ENCODE results near the gene TSNAX. TPM values are rescaled to one million over a fixed set of nuclear protein-coding genes. Genes with fewer than 3 reads are reported as not detected.

TSNAX gene
- total RNA-seq, 1 experiment from 2014 or later: 28.0 TPM

DNA sequence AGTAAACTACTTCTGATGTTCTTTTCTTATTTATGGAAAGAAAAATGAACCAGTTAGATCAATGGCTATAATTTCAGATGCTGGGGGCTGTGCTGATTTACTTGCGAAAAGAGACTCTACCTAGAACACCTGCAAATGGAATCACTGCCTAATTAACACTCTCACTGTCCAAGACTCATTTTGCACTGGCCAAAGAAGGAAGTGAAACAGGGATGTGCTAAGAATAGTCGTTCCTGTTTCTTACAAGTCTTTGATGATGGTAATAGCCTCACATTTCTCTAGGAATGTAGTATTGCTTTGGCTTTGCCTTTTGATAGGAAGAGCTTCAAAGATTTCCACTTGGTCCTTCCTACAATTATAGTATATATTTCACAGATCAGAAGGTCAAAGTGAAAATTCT, 12.7 kb upstream of the TSNAX start:
- in situ Hi-C loops (cut with HindIII; ENCODE audit: low sequenced_read_pairs): no loop called here
- DNase-seq (ENCODE audit: low spot score): no peak

DNA sequence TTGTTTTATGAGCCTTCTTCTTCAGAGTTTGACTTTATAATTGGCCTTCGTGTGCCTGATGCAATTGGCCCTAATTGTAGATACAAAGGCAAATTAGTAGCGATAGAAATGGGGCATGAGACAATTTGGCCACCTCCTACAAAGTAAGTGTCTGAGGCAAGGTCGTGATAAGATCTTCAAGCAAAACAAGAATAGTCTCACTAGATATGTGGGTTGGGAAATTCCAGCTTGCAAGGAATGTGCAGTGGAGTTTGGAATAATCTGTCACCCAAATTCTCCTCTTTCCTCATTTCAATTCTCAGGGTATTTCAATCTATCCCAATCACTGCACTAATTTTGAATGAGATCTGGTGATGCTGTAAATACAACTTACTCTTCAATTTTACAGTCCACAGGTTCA, 11.4 kb upstream of the TSNAX start:
- DNase-seq (ENCODE audit: low spot score): no peak
- in situ Hi-C loops (cut with HindIII; ENCODE audit: low sequenced_read_pairs): no loop called here

DNA sequence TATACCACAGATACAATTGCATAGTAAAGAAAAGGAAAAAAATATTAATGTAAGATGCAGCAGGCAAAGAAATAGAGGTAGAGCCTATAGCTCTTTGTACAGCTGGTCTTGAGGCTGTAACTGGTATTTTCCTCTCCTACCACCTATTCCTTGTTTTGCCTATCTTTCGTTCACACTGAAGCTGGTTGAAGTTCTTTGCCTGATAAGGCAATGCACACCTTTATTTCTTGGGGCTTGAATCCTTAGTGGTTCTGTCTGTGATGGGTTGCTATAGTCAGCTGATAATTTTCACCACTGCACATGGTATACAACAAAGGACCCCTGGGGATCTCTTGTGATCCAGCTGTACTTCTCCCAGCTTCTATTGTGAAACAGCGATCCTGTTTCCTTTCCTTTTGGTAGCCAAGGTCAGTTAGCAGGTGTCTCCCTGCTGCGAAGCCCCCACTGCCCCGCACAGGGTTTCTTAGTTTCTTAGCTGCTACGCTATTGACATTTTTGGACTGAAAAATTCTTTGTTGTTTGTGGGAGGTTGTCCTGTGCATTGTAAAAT, 9.9 kb upstream of the TSNAX start:
- DNase-seq (ENCODE audit: low spot score): no peak
- in situ Hi-C loops (cut with HindIII; ENCODE audit: low sequenced_read_pairs): no loop called here

DNA sequence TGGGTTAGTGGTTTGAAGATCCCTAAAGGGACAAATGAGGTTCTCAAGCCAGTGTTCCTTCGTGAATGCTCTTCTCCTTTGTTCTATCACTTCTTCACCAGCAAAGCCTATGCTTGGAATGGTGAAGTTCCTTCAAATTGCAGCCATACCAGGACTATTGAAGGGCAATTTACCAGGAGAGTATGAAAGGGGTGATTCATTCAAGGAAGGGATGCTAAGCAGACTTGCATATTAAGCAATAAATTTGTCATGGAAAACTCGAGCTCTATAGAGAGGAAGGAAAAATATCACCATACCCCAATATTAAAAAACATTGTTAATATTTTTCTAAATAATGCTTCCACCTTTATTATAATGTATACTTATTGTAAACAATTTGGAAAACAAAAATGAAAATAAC, 9.3 kb upstream of the TSNAX start:
- DNase-seq (ENCODE audit: low spot score): no peak
- in situ Hi-C loops (cut with HindIII; ENCODE audit: low sequenced_read_pairs): no loop called here

DNA sequence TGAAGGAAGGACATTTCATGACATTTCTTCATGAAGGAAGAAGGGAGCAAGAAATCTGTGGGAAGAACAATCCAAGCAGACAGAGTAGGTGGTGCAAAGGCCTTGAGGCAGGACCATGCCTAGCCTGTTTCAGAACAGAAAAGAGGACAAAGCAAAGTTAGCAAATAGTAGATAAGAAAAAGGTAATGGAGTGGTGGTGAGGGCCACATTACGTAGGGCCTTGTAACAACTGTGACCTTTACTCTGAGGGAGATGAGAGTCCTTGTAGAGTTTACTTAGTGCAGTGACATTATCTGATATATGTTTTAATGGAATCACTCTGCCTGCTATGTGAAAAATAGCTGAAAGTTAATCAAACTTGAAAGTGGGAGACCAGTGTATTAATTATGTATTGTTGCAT, 6.4 kb upstream of the TSNAX start:
- in situ Hi-C loops (cut with HindIII; ENCODE audit: low sequenced_read_pairs): no loop called here
- no peak for DNase-seq (ENCODE audit: low spot score)

DNA sequence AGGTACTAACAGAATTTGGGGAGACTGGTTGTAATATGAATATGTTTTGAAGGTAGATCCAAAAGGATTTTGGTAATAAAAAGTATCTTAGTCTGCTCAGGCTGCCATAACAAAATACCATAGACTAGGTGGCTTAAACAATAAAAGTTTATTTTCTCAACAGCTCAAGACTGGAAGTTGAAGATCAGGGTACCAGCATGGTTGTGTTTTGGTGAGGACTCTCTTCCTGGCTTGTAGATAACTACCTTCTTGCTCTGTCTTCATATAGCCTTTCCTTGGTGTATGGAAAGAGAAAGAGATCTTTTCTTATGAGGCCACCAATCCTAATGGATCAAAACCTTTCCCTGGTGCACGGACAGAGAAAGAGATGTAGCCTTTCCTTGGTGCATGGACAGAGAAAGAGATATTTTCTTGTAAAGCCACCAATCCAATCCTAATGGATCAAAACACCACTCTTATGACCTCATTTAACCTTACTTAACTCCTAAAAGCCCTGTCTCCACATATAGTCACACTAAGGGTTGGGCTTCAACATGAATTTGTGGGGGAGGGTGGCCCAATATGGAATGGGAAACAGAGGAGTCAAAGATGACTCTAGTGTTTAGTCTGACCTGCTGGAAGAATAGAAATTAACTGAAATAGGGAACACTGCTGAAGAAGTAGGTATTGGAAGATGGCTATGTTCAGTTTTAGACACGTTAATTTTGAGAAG, 5.4 kb upstream of the TSNAX start:
- in situ Hi-C loops (cut with HindIII; ENCODE audit: low sequenced_read_pairs): no loop called here
- DNase-seq (ENCODE audit: low spot score): no peak

DNA sequence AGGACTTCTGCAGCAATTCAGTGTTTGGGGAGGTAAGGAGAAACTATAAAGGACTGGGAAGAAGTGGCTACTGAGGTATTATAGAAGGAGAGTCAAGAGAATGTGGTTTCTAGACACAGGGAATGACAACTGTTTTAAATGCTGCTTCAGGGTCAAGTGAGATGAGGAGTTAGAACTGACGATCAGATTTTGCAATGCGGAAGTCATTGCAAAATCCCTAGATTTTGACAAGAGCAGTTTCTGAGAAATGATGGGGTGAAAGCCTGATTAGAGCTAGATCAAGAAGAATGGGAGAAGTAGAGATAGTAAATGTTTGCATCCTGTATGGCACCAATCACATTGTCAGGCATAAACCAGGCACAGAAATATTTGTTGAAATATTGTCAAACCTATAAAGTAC, 4.7 kb upstream of the TSNAX start:
- DNase-seq (ENCODE audit: low spot score): no peak
- in situ Hi-C loops (cut with HindIII; ENCODE audit: low sequenced_read_pairs): no loop called here

DNA sequence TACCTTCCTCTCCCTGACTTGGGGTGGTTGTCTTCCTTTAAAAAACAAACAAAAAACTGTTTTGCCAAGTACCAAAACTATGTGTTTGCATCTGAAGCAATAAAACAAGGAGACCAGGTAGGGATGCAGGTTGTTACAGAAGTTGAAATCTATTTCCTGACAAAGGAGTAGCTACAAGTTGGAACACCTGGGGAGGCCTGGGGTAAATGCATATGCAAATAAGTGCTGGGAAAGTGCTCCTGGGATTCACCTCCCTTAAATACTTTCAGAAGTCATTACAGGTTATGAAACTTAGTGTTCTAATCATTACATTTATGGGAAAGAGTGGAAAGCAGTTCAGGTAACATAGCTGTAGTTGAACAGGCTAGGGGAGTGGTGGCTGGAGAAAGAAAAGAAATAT, 1.9 kb upstream of the TSNAX start:
- in situ Hi-C loops (cut with HindIII; ENCODE audit: low sequenced_read_pairs): no loop called here
- DNase-seq (ENCODE audit: low spot score): no peak

DNA sequence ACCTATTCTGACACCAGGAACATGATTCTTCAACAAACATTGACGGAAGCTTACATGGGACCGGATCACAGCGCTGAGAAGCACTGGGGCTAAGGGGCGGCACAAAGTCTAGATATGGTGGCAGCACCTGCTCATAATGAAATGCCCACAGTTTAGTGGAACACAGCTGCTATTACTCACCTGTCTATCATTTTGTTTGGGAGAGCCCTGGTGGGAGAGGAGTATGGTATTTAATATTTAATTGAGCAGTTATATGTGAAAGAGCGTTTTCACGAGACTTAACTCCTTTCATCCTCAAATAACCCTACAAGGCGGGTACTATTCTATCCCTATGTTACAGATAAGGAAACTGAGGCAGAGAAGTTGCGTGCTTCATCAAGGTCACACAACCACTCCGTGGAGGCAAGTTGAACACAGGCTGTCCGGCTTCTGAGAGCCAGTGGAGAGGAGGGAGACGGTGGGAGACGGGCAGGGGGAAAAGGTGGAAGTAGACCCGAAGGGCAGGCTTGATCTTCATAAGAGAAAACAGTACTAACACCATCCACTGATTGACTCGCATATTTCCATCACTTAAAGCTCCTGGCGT, 790 bp upstream of the TSNAX start:
- in situ Hi-C loops (cut with HindIII; ENCODE audit: low sequenced_read_pairs): no loop called here
- DNase-seq (ENCODE audit: low spot score): no peak

DNA sequence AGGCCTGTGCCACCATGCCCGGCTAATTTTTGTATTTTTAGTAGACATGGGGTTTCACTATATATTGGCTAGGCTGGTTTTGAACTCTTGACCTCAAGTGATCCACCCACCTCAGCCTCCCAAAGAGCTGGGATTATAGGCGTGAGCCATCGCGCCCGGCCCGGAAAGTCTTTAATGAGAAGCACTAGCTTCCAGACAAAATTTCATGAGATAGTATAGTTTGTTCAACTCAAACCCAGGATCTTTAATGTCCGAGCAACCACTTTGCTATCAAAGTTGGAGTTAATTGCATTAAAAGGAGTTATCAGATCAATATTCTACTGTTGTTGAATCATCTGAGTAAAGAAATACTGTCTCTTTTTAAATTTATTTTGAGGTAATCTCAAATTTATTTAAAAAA, 4.8 kb downstream of the TSNAX start:
- in situ Hi-C loops (cut with HindIII; ENCODE audit: low sequenced_read_pairs): no loop called here
- no peak for DNase-seq (ENCODE audit: low spot score)

DNA sequence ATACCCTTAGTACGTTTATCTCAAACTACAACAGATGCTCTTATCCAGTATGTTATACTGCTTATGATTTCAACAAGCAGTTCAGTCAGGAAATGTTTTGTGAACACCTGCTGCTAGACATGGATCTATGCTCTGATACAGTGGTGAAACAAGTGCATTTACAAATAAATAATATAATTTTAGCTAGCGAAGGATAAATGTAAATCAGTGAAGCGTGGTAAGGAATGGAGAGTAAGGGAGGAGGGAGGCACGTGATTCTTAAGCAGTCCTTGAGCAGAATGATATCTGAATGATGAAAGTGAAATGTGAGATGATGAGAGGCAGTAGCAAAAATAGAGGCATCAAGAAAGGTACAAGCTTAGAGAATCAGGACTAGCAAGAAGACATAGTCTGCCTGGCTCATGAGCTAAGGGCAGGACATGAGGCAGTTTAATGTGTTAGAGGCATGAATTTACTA, 6.3 kb downstream of the TSNAX start:
- DNase-seq (ENCODE audit: low spot score): no peak
- in situ Hi-C loops (cut with HindIII; ENCODE audit: low sequenced_read_pairs): no loop called here

DNA sequence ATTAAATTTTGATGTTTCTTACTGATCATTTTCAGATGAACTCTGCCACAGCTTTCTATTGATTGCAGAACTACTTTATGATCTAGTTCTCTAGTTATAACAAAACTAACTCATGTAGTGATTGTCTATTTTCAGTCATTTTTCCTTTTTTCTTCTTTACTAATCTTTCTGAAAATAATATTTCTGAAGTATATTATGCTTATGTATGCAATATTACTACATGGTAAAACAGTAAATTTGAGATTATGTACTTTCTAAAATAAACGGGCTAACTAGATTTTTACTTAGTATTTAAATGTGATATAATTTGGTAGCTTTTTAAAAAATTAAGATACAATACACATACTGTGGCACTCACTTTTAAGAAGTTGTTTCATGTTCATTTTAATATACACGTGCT, 7.6 kb downstream of the TSNAX start:
- no peak for DNase-seq (ENCODE audit: low spot score)
- in situ Hi-C loops (cut with HindIII; ENCODE audit: low sequenced_read_pairs): no loop called here

DNA sequence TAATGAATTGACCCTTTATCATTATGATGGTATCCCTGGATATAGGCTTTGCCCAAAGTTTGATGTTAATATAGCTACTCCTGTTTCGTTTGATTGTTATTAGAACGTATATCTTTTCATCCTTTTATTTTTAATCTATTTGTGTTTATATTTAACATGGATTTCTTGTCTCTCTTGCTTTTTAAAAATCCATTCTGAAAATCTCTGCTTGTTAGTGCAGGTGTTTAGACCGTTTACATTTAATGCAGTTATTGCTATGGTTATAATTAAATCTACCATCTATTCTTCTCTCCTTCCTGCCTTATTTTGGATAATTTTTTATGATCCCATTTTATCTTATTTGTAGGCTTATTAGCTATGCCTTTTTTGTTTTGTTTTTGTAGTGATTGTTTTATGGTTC, 12.4 kb downstream of the TSNAX start:
- in situ Hi-C loops (cut with HindIII; ENCODE audit: low sequenced_read_pairs): no loop called here
- DNase-seq (ENCODE audit: low spot score): no peak

DNA sequence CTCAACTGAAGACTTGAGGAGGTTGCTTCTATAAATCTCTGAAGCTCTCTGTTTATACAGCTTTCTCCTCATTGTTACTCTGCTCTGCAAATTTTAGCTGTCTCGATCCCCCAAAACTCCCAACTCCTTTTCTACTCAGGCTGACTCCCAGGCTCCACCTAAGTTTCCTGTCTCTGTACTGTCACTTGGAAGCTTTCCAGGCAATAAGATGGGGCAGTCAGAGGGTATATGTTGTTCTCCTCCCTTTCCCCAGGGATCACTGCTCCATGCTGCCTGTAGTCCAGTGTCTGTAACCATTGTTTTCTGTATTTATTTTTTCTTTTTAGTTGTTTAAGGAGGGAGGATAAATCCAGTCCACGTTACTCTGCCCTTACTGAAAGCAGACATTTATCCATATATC, 13.4 kb downstream of the TSNAX start:
- in situ Hi-C loops (cut with HindIII; ENCODE audit: low sequenced_read_pairs): no loop called here
- DNase-seq (ENCODE audit: low spot score): no peak

DNA sequence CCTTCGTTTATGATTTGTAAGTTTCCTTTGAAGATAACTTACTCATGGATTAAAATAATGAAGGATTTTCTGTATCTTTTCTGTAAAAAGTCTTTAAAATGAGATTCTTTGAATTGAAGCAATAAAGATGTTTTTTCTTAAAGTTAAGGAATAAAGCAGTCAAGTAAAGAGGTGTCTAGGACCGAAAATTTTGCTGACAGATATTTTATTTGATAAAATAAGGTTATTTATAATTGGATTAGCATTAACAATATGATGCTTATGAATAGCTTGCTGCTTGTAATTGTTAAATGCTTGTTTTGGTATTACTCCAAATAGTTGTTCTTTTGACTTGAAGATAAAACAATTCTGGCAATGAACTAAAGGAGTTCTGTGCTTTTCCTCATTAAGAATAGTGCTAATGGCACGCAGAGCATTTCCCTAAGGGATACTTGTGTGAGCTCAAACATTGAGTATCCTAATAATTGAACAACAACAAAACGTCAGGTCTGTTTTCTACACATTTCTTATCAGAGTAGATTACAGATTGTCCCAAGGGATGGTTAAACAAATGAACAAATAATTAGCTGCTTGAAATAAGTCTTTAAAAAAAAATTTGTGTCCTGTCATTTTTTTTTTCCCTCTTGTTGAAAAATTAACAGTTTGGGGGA, 16.6 kb downstream of the TSNAX start:
- no peak for DNase-seq (ENCODE audit: low spot score)
- in situ Hi-C loops (cut with HindIII; ENCODE audit: low sequenced_read_pairs): no loop called here

DNA sequence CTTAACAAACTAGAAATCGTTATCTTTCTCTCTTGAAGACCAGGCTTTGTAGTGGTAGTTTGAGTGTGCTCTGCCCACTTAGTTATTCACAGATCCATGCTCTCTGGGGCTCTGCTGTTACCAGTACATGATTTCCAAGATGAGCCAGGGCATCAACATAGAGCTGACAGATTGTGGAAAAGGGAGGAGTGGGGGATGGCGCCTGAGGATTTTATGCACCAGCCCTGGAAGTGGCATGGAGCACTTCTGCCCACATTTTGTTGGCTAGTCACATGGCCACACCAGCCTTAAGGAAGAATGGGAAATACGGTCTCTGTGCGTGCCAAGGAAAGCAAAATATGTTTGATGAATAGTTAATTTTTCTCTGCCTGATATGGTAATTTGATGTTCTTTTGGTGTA, 18.2 kb downstream of the TSNAX start:
- in situ Hi-C loops (cut with HindIII; ENCODE audit: low sequenced_read_pairs): no loop called here
- no peak for DNase-seq (ENCODE audit: low spot score)

DNA sequence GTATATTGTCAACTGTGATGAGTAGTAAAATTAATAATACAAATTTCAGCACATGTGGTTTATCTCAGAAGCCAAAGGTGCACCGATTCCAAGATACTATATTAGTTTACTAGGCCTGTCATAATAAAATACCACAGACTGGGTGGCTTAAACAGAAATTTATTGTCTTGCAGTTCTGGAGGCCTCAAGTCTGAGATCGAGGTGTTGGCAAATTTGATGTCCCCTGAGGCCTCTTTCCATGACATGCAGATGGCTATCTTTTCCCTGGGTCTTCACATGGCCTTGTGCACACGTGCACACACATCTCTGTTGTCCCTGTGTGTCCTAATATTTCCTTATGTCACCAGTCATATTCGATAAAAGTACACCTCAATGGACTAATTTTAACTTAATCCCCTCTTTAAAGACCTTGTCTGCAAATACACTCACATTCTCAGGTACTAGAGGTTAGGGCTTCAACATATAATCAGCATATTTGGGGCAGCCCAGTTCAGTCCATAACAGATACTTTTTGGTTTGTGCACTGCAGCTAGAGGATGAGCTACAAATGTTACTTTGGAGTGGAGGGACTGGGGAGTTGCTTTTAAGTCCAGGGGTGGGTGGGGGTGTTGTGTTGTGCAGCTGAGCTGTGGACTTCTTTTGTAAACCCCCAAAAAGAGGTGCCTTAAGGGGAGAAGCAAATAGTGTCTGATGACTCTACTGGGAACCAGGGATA, 21.4 kb downstream of the TSNAX start:
- no peak for DNase-seq (ENCODE audit: low spot score)

DNA sequence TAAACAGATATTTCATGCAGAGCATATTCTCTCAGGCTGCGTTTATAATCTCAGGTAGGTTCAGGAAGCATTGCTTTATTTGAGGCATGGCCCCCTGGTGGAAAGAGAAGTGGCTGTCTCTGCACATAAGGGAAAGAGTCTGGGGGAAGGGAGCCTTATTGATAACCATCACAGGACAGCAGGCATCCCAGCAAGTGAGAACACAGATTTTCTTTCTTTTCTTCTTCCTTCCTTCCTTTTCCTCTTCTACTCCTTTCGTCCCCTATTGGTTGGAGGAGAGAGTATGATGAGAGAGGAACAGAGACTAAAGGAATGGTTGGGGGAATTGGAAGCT, 21.9 kb downstream of the TSNAX start:
- in situ Hi-C loops (cut with HindIII; ENCODE audit: low sequenced_read_pairs): no loop called here

More for the DNA sequence above, 21.4 kb downstream of the TSNAX start:
- in situ Hi-C loops (cut with HindIII; ENCODE audit: low sequenced_read_pairs): no loop called here

DNA sequence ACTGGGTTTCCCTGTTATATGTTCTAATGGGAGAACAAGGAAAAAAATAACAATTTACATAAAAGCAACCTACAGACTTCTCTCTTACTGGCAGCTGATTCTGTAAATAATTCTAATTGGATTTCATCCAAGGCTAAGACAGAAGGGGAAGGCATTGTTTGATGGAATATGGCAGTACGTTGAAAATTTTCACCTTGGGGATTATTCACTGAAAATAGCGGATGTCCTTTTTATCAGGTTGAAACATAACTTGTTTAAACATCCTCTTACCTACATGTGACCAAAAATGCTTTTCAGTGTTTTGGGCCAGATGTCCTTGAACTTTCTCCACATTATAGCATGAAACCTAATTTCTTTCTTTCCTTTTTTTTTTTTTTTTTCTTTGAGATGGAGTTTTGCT, 24.9 kb downstream of the TSNAX start:
- in situ Hi-C loops (cut with HindIII; ENCODE audit: low sequenced_read_pairs): no loop called here

More for the DNA sequence above, 21.9 kb downstream of the TSNAX start:
- no peak for DNase-seq (ENCODE audit: low spot score)

DNA sequence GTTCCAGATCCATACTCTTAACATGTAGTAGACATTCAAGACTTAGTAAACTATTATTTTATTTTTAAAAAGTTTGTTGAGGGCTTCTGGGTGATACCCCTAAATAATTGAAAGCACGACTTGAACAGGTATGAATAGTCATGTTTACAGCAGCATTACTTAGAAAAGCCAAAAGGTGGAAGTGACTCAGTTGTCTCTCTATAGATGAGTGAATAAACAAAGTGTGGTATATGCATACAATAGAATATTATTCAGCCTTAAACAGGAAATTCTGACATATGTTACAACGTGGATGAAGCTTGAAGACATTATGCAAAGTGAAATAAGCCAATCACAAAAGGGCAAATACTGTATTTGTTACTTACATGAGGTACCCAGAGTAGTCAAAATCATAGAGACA, 26.5 kb downstream of the TSNAX start:
- in situ Hi-C loops (cut with HindIII; ENCODE audit: low sequenced_read_pairs): no loop called here
- no peak for DNase-seq (ENCODE audit: low spot score)

More for the DNA sequence above, 24.9 kb downstream of the TSNAX start:
- DNase-seq (ENCODE audit: low spot score): no peak
